HepG2 (cell line): Measurements from ENCODE around the gene VEGFB. TPM values are rescaled to one million over a fixed set of nuclear protein-coding genes. Genes with fewer than 3 reads are reported as not detected.
A peak's percentile ranks its signal among the peaks of the same experiment; 100 is the strongest.

ENCODE experiments used
- ATAC-seq: fragments of 200-7000 bp; cut with Tn5 transposase; 3 replicates; pipeline ENCODE4 v1.9.1; 2020; ENCODE audit warnings: mild to moderate bottlenecking, moderate library complexity
- BruUV-seq: library from RNA; stranded (reverse); fragments of 400-500 nt; replicated peaks from 2 replicates; lab custom pipeline; 2021; lab: Mats Ljungman, UMichigan
- CTCF ChIA-PET: fragments of 300-600 bp; formaldehyde crosslinking; extraction: SDS; loops from one replicate; lab custom pipeline; 2021; ENCODE audit warnings: low total read pairs, inconsistent platforms, low intra/inter-chr PET ratio; lab: Yijun Ruan, JAX
- POLR2A ChIA-PET: fragments of 350-600 bp; sonication (Branson Sonifier 250); formaldehyde crosslinking; loops from one replicate; lab custom pipeline; 2020; ENCODE audit warnings: antibody characterized with exemption, inconsistent platforms; lab: Yijun Ruan, JAX
- DNase-seq: peaks from one replicate; pipeline ENCODE4 v3.0.0-alpha.2; 2015; ENCODE audit warnings: low spot score
- FAIRE-seq: peaks from 3 replicates; lab custom pipeline; 2011; peaks lifted over from hg19 to GRCh38; lab: Jason Lieb, UNC
- H2AFZ ChIP-seq: one replicate; pipeline ENCODE4 v1.6.1; 2011; ENCODE audit warnings: low read length, inconsistent platforms
- H3K27ac ChIP-seq: fragments of 300-600 bp; 3 replicates; pipeline ENCODE4 v1.8.0; 2011; ENCODE audit warnings: mixed run types, mild to moderate bottlenecking, mixed read lengths, low read length, inconsistent platforms; ENCODE audit not compliant: insufficient read depth; ENCODE audit errors: extremely low read length
- H3K27me3 ChIP-seq, 2 experiments: fragments of 200-600 bp in 1 of 2; 2 replicates in 1 of 2; 3 replicates in 1 of 2; pipeline versions ENCODE4 v1.6.0 to v1.8.0; 2011; ENCODE audit warnings: low read length in 2 of 2, mild to moderate bottlenecking in 2 of 2, moderate library complexity in 2 of 2, inconsistent platforms in 1 of 2; ENCODE audit not compliant: insufficient read depth in 2 of 2, control insufficient read depth in 1 of 2
- H3K36me3 ChIP-seq, 2 experiments: fragments of 200-600 bp in 1 of 2; replicated peaks in 1 of 2; 2 replicates in 1 of 2; 3 replicates in 1 of 2; pipeline versions ENCODE4 v1.5.1 to v1.8.0; 2011; ENCODE audit warnings: low read length in 2 of 2, inconsistent platforms in 1 of 2; ENCODE audit not compliant: insufficient read depth in 2 of 2, control insufficient read depth in 1 of 2
- H3K4me1 ChIP-seq: 2 replicates; pipeline ENCODE4 v1.5.1; 2012; ENCODE audit warnings: low read length, inconsistent platforms; ENCODE audit not compliant: insufficient read depth
- H3K4me2 ChIP-seq: 2 replicates; pipeline ENCODE4 v1.6.0; 2011; ENCODE audit warnings: low read depth, low read length, inconsistent platforms
- H3K4me3 ChIP-seq, 3 experiments: fragments of 200-600 bp in 1 of 3; sonication (generic), shearing (Covaris generic) in 1 of 3; replicated peaks in 1 of 3; 2 replicates each; pipeline ENCODE4 v1.5.1; 2011 to 2016; ENCODE audit warnings: low read length in 3 of 3, inconsistent platforms in 2 of 3, low read depth in 2 of 3, mild to moderate bottlenecking in 2 of 3, control low read depth in 1 of 3, mixed read lengths in 1 of 3; ENCODE audit not compliant: insufficient read depth in 1 of 3
- H3K79me2 ChIP-seq: one replicate; pipeline ENCODE4 v1.6.1; 2011; ENCODE audit warnings: low read length, inconsistent platforms; ENCODE audit not compliant: insufficient read depth
- H3K9ac ChIP-seq: 2 replicates; pipeline ENCODE4 v1.6.0; 2011; ENCODE audit warnings: mild to moderate bottlenecking, low read depth, low read length, inconsistent platforms; ENCODE audit not compliant: insufficient read depth
- H3K9me3 ChIP-seq: 2 replicates; pipeline ENCODE4 v1.5.1; 2012; ENCODE audit warnings: mild to moderate bottlenecking, low read length
- H4K20me1 ChIP-seq: 2 replicates; pipeline ENCODE4 v1.6.0; 2011; ENCODE audit warnings: inconsistent platforms, mild to moderate bottlenecking, low read length, moderate library complexity; ENCODE audit not compliant: insufficient read depth
- AGO2 ChIP-seq: fragments of 200-400 bp; formaldehyde crosslinking; optimal IDR thresholded peaks from 2 replicates; pipeline ENCODE3; 2017; ENCODE audit warnings: mild to moderate bottlenecking, low read depth, low read length, moderate library complexity
- ARNTL ChIP-seq: sonication (generic); formaldehyde crosslinking; IDR thresholded peaks from 2 replicates; pipeline ENCODE4 v1.4.0; 2020; ENCODE audit warnings: mild to moderate bottlenecking, missing genetic modification reagents
- ATF2 ChIP-seq: sonication (generic); formaldehyde crosslinking; IDR thresholded peaks from 2 replicates; pipeline ENCODE4 v1.4.0; 2020; ENCODE audit warnings: missing genetic modification reagents
- DNMT1 ChIP-seq: sonication (generic); formaldehyde crosslinking; IDR thresholded peaks from 2 replicates; pipeline ENCODE4 v1.5.1; 2020; ENCODE audit warnings: mild to moderate bottlenecking, missing genetic modification reagents
- ETS1 ChIP-seq: sonication (generic); formaldehyde crosslinking; IDR thresholded peaks from 2 replicates; pipeline ENCODE4 v1.4.0; 2020; ENCODE audit warnings: missing genetic modification reagents
- GFI1 ChIP-seq: sonication (generic); formaldehyde crosslinking; IDR thresholded peaks from 2 replicates; pipeline ENCODE4 v1.5.0; 2020; ENCODE audit warnings: missing genetic modification reagents, mild to moderate bottlenecking, borderline replicate concordance
- IRX3 ChIP-seq: sonication (generic); formaldehyde crosslinking; IDR thresholded peaks from 2 replicates; pipeline ENCODE4 v1.8.1; 2023; ENCODE audit warnings: mild to moderate bottlenecking, low read depth, missing genetic modification reagents, borderline replicate concordance
- KDM3A ChIP-seq: IDR thresholded peaks from 2 replicates; pipeline ENCODE4 v1.6.1; 2018; ENCODE audit warnings: low read depth, missing compliant biosample characterization
- KLF9 ChIP-seq: IDR thresholded peaks from 2 replicates; pipeline ENCODE4 v1.6.1; 2016; ENCODE audit warnings: low read depth
- KMT2B ChIP-seq: IDR thresholded peaks from 2 replicates; pipeline ENCODE4 v1.6.1; 2016; ENCODE audit warnings: missing genetic modification reagents, missing compliant biosample characterization
- PHF20 ChIP-seq: sonication (generic); formaldehyde crosslinking; IDR thresholded peaks from 2 replicates; pipeline ENCODE4 v1.5.0; 2020; ENCODE audit warnings: mild to moderate bottlenecking, missing genetic modification reagents
- RBM22 ChIP-seq: fragments of 200-400 bp; formaldehyde crosslinking; optimal IDR thresholded peaks from 2 replicates; pipeline ENCODE3; 2017; ENCODE audit warnings: mild to moderate bottlenecking, low read length, moderate library complexity
- RFXANK ChIP-seq: IDR thresholded peaks from 2 replicates; pipeline ENCODE4 v1.6.1; 2016
- SPEN ChIP-seq: sonication (generic); formaldehyde crosslinking; IDR thresholded peaks from 2 replicates; pipeline ENCODE4 v1.5.1; 2020; ENCODE audit warnings: low read depth, mild to moderate bottlenecking, missing genetic modification reagents
- ZC3H13 ChIP-seq: sonication (generic); formaldehyde crosslinking; IDR thresholded peaks from 2 replicates; pipeline ENCODE4 v1.8.1; 2023; ENCODE audit warnings: mild to moderate bottlenecking, missing genetic modification reagents, moderate library complexity
- ZMYM3 ChIP-seq: sonication (generic); formaldehyde crosslinking; IDR thresholded peaks from 2 replicates; pipeline ENCODE4 v1.5.1; 2020; ENCODE audit warnings: mild to moderate bottlenecking, missing genetic modification reagents
- ZMYM4 ChIP-seq: sonication (generic); formaldehyde crosslinking; IDR thresholded peaks from 2 replicates; pipeline ENCODE4 v1.8.1; 2023; ENCODE audit warnings: mild to moderate bottlenecking, missing genetic modification reagents
- ZNF253 ChIP-seq: sonication (generic); formaldehyde crosslinking; IDR thresholded peaks from 2 replicates; pipeline ENCODE4 v1.8.0; 2022; ENCODE audit warnings: mild to moderate bottlenecking, missing genetic modification reagents, borderline replicate concordance
- ZNF264 ChIP-seq: sonication (generic); formaldehyde crosslinking; IDR thresholded peaks from 2 replicates; pipeline ENCODE4 v1.4.0; 2020; ENCODE audit warnings: missing genetic modification reagents
- ZNF432 ChIP-seq: sonication (generic); formaldehyde crosslinking; IDR thresholded peaks from 2 replicates; pipeline ENCODE4 v1.5.0; 2020; ENCODE audit warnings: missing genetic modification reagents, mild to moderate bottlenecking, borderline replicate concordance
- ZNF510 ChIP-seq: sonication (generic); formaldehyde crosslinking; IDR thresholded peaks from 2 replicates; pipeline ENCODE4 v1.4.0; 2020; ENCODE audit warnings: low read depth, mild to moderate bottlenecking, missing genetic modification reagents
- ZNF777 ChIP-seq: sonication (generic); formaldehyde crosslinking; IDR thresholded peaks from 2 replicates; pipeline ENCODE4 v1.4.0; 2020; ENCODE audit warnings: missing genetic modification reagents
- ZNF841 ChIP-seq: sonication (generic); formaldehyde crosslinking; IDR thresholded peaks from 2 replicates; pipeline ENCODE4 v1.8.1; 2023; ENCODE audit warnings: missing genetic modification reagents, borderline replicate concordance
- WGBS: methylation state at CpG from one replicate; pipeline ENCODE4 v1.1.6; 2017; ENCODE audit warnings: low lambda C conversion rate; 5-methylcytosine and 5-hydroxymethylcytosine counted together
- in situ Hi-C: cut with HindIII; loops from 2 replicates; pipeline ENCODE4 v1.10.0; 2017; ENCODE audit warnings: low pct_unique_long_range_greater_than_20kb; ENCODE audit not compliant: extremely low pct_ligation_motif_present
- intact Hi-C: fragments of 100-400 bp; cut with micrococcal nuclease; formaldehyde crosslinking; loops from one replicate; pipeline ENCODE4 v1.10.0; 2022; ENCODE audit not compliant: unreplicated experiment
- polyA plus RNA-seq, 8 experiments: library from polyadenylated mRNA; depleted of rRNA in 3 of 8; stranded (reverse) in 7 of 8; unstranded in 1 of 8; fragments of >200 nt; fragmentation: Illumina TruSeq in 4 of 8; extraction: Trizol in 4 of 8; gene quantifications; 2 replicates each; pipeline versions ENCODE4 v1.2.1 to v1.2.3, GENCODE V29; 2011 to 2016; ENCODE audit warnings: low read depth in 4 of 8, missing spikeins in 1 of 8, mixed read lengths in 1 of 8; ENCODE audit not compliant: insufficient read depth in 1 of 8
- total RNA-seq, 5 experiments: library from RNA; depleted of rRNA; stranded (reverse); fragments of >200 nt; fragmentation: Illumina TruSeq; extraction: Trizol; gene quantifications; 2 replicates each; pipeline ENCODE4 v1.2.3, GENCODE V29; 2016; ENCODE audit warnings: low read depth in 1 of 5
- TF ChIP-seq, protein P1 (sequence below): sonication (generic); formaldehyde crosslinking; IDR thresholded peaks from 2 replicates; pipeline ENCODE4 v1.5.1; 2020; ENCODE audit warnings: missing genetic modification reagents, mild to moderate bottlenecking, borderline replicate concordance

Gene VEGFB
- total and polyA plus RNA-seq, 2 of the 13 experiments (the other 11 are each of a cell fraction or from before 2014, with no cell fraction given), result 9.0 to 11.3 TPM

- no peaks in the 10 kb centered on the region for H3K9me3 ChIP-seq
- TSS peak; percentile 77 for BruUV-seq
- POLR2A ChIA-PET, result interaction anchor here (1.0 to 3.3 kb wide), 15 partner anchors 8 to 219 kb away, joined by 3 to 27 read pairs (median 7); partner anchors contain the start of genes ESRRA, FKBP2, PPP1R14B and PRDX5
- peaks cover 0 to 3% of the 10 kb centered on the region in 2 experiments; a peak in 2 of 5 replicates for H3K36me3 ChIP-seq
- peak overlapping the region; percentile 77 for H3K9ac ChIP-seq
- in situ Hi-C loops, result no loop called here
- H3K4me3 ChIP-seq, result peak overlapping the region; percentile 78 to 96 (median 82)
- intact Hi-C loops, result no loop called here
- no peak for FAIRE-seq
- ATAC-seq, result peak; percentile 42
- no peaks in the 10 kb centered on the region for H4K20me1 ChIP-seq
- peaks cover 40% of the 10 kb centered on the region for H3K4me1 ChIP-seq
- WGBS, result 0% methylated on average over 8 of the region's 26 CpGs
- H3K79me2 ChIP-seq, result no peaks in the 10 kb centered on the region
- no peaks in the 10 kb centered on the region for H3K27me3 ChIP-seq
- H3K4me2 ChIP-seq, result peak overlapping the region; percentile 96
- H3K27ac ChIP-seq, result peak overlapping the region; percentile 56
- DNase-seq, result peak; percentile 50
- CTCF ChIA-PET, result no interaction called here
- no peak overlapping the region for H2AFZ ChIP-seq
- TF ChIP-seq SPEN (CRISPR knock-in tag), result peak; percentile 11; the same call in 1 of the 2 replicates
- TF ChIP-seq ARNTL (CRISPR knock-in tag), result no peak
- no peak for TF ChIP-seq GFI1
- 0 out of 2 replicates have a peak, but pooled peaks have one; percentile 11 for TF ChIP-seq KDM3A
- TF ChIP-seq RFXANK, result no peak
- no peak for TF ChIP-seq ZNF432
- TF ChIP-seq, protein P1, sequence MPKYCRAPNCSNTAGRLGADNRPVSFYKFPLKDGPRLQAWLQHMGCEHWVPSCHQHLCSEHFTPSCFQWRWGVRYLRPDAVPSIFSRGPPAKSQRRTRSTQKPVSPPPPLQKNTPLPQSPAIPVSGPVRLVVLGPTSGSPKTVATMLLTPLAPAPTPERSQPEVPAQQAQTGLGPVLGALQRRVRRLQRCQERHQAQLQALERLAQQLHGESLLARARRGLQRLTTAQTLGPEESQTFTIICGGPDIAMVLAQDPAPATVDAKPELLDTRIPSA (CRISPR knock-in tag), result no peak; the same call in 1 of the 2 replicates
- no peak for TF ChIP-seq KMT2B (CRISPR knock-in tag)
- no peak for TF ChIP-seq ZNF777 (CRISPR knock-in tag)
- TF ChIP-seq ZNF841 (CRISPR knock-in tag), result no peak
- no peak for TF ChIP-seq ZMYM3 (CRISPR knock-in tag)
- 0 out of 2 replicates have a peak, but pooled peaks have one; percentile 32 for TF ChIP-seq ZNF253 (CRISPR knock-in tag)
- no peak for TF ChIP-seq ATF2 (CRISPR knock-in tag)
- peak; percentile 64 for TF ChIP-seq AGO2
- no peak for TF ChIP-seq ETS1 (CRISPR knock-in tag)
- TF ChIP-seq KLF9 (CRISPR knock-in tag), result no peak
- TF ChIP-seq ZC3H13 (CRISPR knock-in tag), result no peak
- no peak for TF ChIP-seq RBM22
- TF ChIP-seq ZMYM4, result no peak
- TF ChIP-seq ZNF510, result no peak
- no peak for TF ChIP-seq IRX3 (CRISPR knock-in tag)
- TF ChIP-seq ZNF264 (CRISPR knock-in tag), result 0 out of 2 replicates have a peak, but pooled peaks have one; percentile 19
- no peak for TF ChIP-seq DNMT1 (CRISPR knock-in tag)
- TF ChIP-seq PHF20, result peak; percentile 44; the same call in 1 of the 2 replicates
These were observed 7.8 kb upstream of the VEGFB start for GRCh38 chr11:64226507-64227051.
